Bronchial epithelial cell (primary cell): ENCODE data around the gene INSYN2B. TPM values are rescaled to one million over a fixed set of nuclear protein-coding genes. Genes with fewer than 3 reads are reported as not detected.

Source experiments
- DNase-seq: peaks from one replicate; pipeline ENCODE4 v3.0.0-alpha.2; 2010; ENCODE audit warnings: low read depth
- FAIRE-seq: peaks from 2 replicates; lab custom pipeline; 2011; peaks lifted over from hg19 to GRCh38; lab: Jason Lieb, UNC
- H3K27me3 ChIP-seq: 2 replicates; pipeline ENCODE4 v1.5.1; 2011; ENCODE audit warnings: low read length; ENCODE audit not compliant: control insufficient read depth, insufficient read depth
- H3K36me3 ChIP-seq: 2 replicates; pipeline ENCODE4 v1.5.1; 2011; ENCODE audit warnings: low read length; ENCODE audit not compliant: control insufficient read depth, insufficient read depth
- H3K4me3 ChIP-seq: 2 replicates; pipeline ENCODE4 v1.5.1; 2011; ENCODE audit warnings: mild to moderate bottlenecking, low read depth, low read length, control low read depth
- CTCF ChIP-seq: IDR thresholded peaks from 2 replicates; pipeline ENCODE4 v1.5.1; 2011; ENCODE audit warnings: mild to moderate bottlenecking, moderate library complexity, low read length, control low read depth, inconsistent platforms; ENCODE audit not compliant: insufficient read depth, severe bottlenecking
- total RNA-seq: library from RNA; depleted of rRNA; stranded (reverse); fragments of >200 nt; gene quantifications from 2 replicates; pipeline ENCODE4 v1.2.1, GENCODE V29; 2014

Gene INSYN2B
- total RNA-seq, 1 donor from 2014 or later = 0.53 TPM

- no peak overlapping the region for H3K4me3 ChIP-seq
- no peaks in the 10 kb centered on the region for H3K27me3 ChIP-seq
- no peaks in the 10 kb centered on the region for H3K36me3 ChIP-seq
- DNase-seq = no peak
- TF ChIP-seq CTCF = no peak
- FAIRE-seq = no peak
These were observed 46.7 kb downstream of the INSYN2B start for GRCh38 chr5:169933616-169934015.

GRCh38 chr5:169933127-169933526 lies 47.2 kb downstream of the INSYN2B start:
- no peak for TF ChIP-seq CTCF
- no peak for FAIRE-seq
- no peak for DNase-seq
- H3K36me3 ChIP-seq = no peaks in the 10 kb centered on the region
- no peak overlapping the region for H3K4me3 ChIP-seq
- no peaks in the 10 kb centered on the region for H3K27me3 ChIP-seq

GRCh38 chr5:169923988-169924387 lies 56.3 kb downstream of the INSYN2B start:
- H3K36me3 ChIP-seq = no peaks in the 10 kb centered on the region
- no peak overlapping the region for H3K4me3 ChIP-seq
- DNase-seq = no peak
- TF ChIP-seq CTCF = no peak
- no peak for FAIRE-seq
- H3K27me3 ChIP-seq = no peaks in the 10 kb centered on the region

- Histone ChIP-seq H3K4me3 (no peak overlapping the region), H3K27me3 (no peaks in the 10 kb centered on the region), H3K36me3 (no peaks in the 10 kb centered on the region)
- DNase-seq (no peak), FAIRE-seq (no peak)
- TF ChIP-seq CTCF = no peak
These were observed 57.8 kb downstream of the INSYN2B start for GRCh38 chr5:169922474-169922873.

GRCh38 chr5:169921949-169922348 lies 58.3 kb downstream of the INSYN2B start:
- Histone ChIP-seq H3K4me3 (no peak overlapping the region), H3K27me3 (no peaks in the 10 kb centered on the region), H3K36me3 (no peaks in the 10 kb centered on the region)
- FAIRE-seq (no peak), DNase-seq (no peak)
- no peak for TF ChIP-seq CTCF

- DNase-seq (no peak), FAIRE-seq (no peak)
- Histone ChIP-seq H3K4me3 (no peak overlapping the region), H3K36me3 (no peaks in the 10 kb centered on the region), H3K27me3 (no peaks in the 10 kb centered on the region)
- no peak for TF ChIP-seq CTCF
These were observed 58.9 kb downstream of the INSYN2B start for GRCh38 chr5:169921384-169921783.
